ENCODE data around the gene GCGR. TPM values are rescaled to one million over a fixed set of nuclear protein-coding genes. Genes with fewer than 3 reads are reported as not detected.

Gene GCGR
- total and polyA plus RNA-seq, 2 of the 13 experiments (the other 11 are each of a cell fraction or from before 2014, with no cell fraction given), result 0.04 to 0.13 TPM

- TF ChIP-seq RFX1 (IDR thresholded peaks at IDR 0.05), result no peak
- TF ChIP-seq, protein P1, sequence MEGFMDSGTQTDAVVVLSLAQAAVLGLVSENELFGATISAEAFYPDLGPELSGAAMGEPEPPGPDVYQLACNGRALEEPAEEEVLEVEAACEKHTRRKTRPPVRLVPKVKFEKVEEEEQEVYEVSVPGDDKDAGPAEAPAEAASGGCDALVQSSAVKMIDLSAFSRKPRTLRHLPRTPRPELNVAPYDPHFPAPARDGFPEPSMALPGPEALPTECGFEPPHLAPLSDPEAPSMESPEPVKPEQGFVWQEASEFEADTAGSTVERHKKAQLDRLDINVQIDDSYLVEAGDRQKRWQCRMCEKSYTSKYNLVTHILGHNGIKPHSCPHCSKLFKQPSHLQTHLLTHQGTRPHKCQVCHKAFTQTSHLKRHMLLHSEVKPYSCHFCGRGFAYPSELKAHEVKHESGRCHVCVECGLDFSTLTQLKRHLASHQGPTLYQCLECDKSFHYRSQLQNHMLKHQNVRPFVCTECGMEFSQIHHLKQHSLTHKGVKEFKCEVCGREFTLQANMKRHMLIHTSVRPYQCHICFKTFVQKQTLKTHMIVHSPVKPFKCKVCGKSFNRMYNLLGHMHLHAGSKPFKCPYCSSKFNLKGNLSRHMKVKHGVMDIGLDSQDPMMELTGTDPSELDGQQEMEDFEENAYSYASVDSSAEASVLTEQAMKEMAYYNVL (CRISPR knock-in tag; IDR thresholded peaks at IDR 0.05; ENCODE audit: borderline replicate concordance), result no peak; the same call in 1 of the 2 replicates
- TF ChIP-seq, protein P2, sequence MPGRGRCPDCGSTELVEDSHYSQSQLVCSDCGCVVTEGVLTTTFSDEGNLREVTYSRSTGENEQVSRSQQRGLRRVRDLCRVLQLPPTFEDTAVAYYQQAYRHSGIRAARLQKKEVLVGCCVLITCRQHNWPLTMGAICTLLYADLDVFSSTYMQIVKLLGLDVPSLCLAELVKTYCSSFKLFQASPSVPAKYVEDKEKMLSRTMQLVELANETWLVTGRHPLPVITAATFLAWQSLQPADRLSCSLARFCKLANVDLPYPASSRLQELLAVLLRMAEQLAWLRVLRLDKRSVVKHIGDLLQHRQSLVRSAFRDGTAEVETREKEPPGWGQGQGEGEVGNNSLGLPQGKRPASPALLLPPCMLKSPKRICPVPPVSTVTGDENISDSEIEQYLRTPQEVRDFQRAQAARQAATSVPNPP (CRISPR knock-in tag; IDR thresholded peaks at IDR 0.05), result peak; percentile 76; the same call in 1 of the 2 replicates
- no peak for TF ChIP-seq NR3C1 (CRISPR knock-in tag; IDR thresholded peaks at IDR 0.05)
- no peak for TF ChIP-seq FOXA1 (IDR thresholded peaks at IDR 0.05)
- TF ChIP-seq FOXA1 (CRISPR knock-in tag; IDR thresholded peaks at IDR 0.05), result no peak
- no peak for TF ChIP-seq ZNF7 (CRISPR knock-in tag; IDR thresholded peaks at IDR 0.05)
- no peak for TF ChIP-seq MZF1 (CRISPR knock-in tag; IDR thresholded peaks at IDR 0.05; ENCODE audit: borderline replicate concordance)
- peak; percentile 50; the same call in 1 of the 2 replicates for TF ChIP-seq ZNF256 (CRISPR knock-in tag; conservative IDR thresholded peaks at IDR 0.05)
- no peak for TF ChIP-seq HNRNPUL1 (IDR thresholded peaks at IDR 0.05; ENCODE audit: low read depth, low read length)
- TF ChIP-seq, protein P3, sequence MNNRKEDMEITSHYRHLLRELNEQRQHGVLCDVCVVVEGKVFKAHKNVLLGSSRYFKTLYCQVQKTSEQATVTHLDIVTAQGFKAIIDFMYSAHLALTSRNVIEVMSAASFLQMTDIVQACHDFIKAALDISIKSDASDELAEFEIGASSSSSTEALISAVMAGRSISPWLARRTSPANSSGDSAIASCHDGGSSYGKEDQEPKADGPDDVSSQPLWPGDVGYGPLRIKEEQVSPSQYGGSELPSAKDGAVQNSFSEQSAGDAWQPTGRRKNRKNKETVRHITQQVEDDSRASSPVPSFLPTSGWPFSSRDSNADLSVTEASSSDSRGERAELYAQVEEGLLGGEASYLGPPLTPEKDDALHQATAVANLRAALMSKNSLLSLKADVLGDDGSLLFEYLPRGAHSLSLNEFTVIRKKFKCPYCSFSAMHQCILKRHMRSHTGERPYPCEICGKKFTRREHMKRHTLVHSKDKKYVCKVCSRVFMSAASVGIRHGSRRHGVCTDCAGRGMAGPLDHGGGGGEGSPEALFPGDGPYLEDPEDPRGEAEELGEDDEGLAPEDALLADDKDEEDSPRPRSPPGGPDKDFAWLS (CRISPR knock-in tag; IDR thresholded peaks at IDR 0.05; ENCODE audit: borderline replicate concordance), result peak; percentile 97
- no peak; the same call in 1 of the 2 replicates for TF ChIP-seq ETV6 (CRISPR knock-in tag; conservative IDR thresholded peaks at IDR 0.05)
- no peak for TF ChIP-seq MATR3 (CRISPR knock-in tag; IDR thresholded peaks at IDR 0.05)
- no peak for TF ChIP-seq NCOA2 (CRISPR knock-in tag; IDR thresholded peaks at IDR 0.05)
- TF ChIP-seq PHF21A (CRISPR knock-in tag; IDR thresholded peaks at IDR 0.05), result peak; percentile 70
- TF ChIP-seq MIER2 (CRISPR knock-in tag; IDR thresholded peaks at IDR 0.05), result 0 out of 2 replicates have a peak, but pooled peaks have one; percentile 60
- TF ChIP-seq, protein P4, sequence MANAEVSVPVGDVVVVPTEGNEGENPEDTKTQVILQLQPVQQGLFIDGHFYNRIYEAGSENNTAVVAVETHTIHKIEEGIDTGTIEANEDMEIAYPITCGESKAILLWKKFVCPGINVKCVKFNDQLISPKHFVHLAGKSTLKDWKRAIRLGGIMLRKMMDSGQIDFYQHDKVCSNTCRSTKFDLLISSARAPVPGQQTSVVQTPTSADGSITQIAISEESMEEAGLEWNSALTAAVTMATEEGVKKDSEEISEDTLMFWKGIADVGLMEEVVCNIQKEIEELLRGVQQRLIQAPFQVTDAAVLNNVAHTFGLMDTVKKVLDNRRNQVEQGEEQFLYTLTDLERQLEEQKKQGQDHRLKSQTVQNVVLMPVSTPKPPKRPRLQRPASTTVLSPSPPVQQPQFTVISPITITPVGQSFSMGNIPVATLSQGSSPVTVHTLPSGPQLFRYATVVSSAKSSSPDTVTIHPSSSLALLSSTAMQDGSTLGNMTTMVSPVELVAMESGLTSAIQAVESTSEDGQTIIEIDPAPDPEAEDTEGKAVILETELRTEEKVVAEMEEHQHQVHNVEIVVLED (CRISPR knock-in tag; IDR thresholded peaks at IDR 0.05; ENCODE audit: borderline replicate concordance), result peak; percentile 76
- TF ChIP-seq ZNF558 (CRISPR knock-in tag; IDR thresholded peaks at IDR 0.05; ENCODE audit: borderline replicate concordance), result peak; percentile 66; the same call in 1 of the 2 replicates
- TF ChIP-seq MAFG (CRISPR knock-in tag; IDR thresholded peaks at IDR 0.05), result no peak
- TF ChIP-seq MAFK (conservative IDR thresholded peaks at IDR 0.05 in 1 of 2, IDR thresholded peaks at IDR 0.05 in 1 of 2; ENCODE audit: low read length in 2 of 2), result no peak
- peak; percentile 72; the same call in 1 of the 2 replicates for TF ChIP-seq BRCA1 (CRISPR knock-in tag; IDR thresholded peaks at IDR 0.05)
- no peak for TF ChIP-seq GTF2F1 (IDR thresholded peaks at IDR 0.05; ENCODE audit: low read length)
- TF ChIP-seq CBX1 (IDR thresholded peaks at IDR 0.05; ENCODE audit: low read depth), result no peak
- peak; percentile 46 for TF ChIP-seq RAD21 (CRISPR knock-in tag; IDR thresholded peaks at IDR 0.05)
- TF ChIP-seq SETDB1 (CRISPR knock-in tag; IDR thresholded peaks at IDR 0.05; ENCODE audit: borderline replicate concordance), result no peak
- TF ChIP-seq ZNF382 (CRISPR knock-in tag; IDR thresholded peaks at IDR 0.05; ENCODE audit: borderline replicate concordance), result no peak
These were observed 29.4 kb downstream of the GCGR start, which contains the start of gene MCRIP1 (continued) for GRCh38 chr17:81833160-81833920.

Measured in HepG2 (cell line).